HEK293T (cell line): ENCODE measurements around the gene CPB2.

Experiments used
- CTCF ChIA-PET: fragments of 350-600 bp; formaldehyde crosslinking; extraction: SDS; loops from one replicate; lab custom pipeline; 2021; ENCODE audit warnings: antibody characterized with exemption, inconsistent platforms; lab: Yijun Ruan, JAX
- POLR2A ChIA-PET: fragments of 350-600 bp; formaldehyde crosslinking; extraction: SDS; loops from one replicate; lab custom pipeline; 2020; ENCODE audit warnings: antibody characterized with exemption, inconsistent platforms; lab: Yijun Ruan, JAX
- DNase-seq: peaks from one replicate; pipeline ENCODE4 v3.0.0; 2012; ENCODE audit warnings: mixed read lengths; ENCODE audit errors: extremely low spot score
- ARNT ChIP-seq: fragments of 450-650 bp; IDR thresholded peaks from 2 replicates; pipeline ENCODE4 v1.6.1; 2017; ENCODE audit warnings: mild to moderate bottlenecking
- BHLHE40 ChIP-seq: fragments of 450-650 bp; IDR thresholded peaks from 2 replicates; pipeline ENCODE4 v1.6.1; 2016; ENCODE audit warnings: mild to moderate bottlenecking, moderate library complexity, borderline replicate concordance
- CTBP1 ChIP-seq: fragments of 450-650 bp; IDR thresholded peaks from 2 replicates; pipeline ENCODE4 v1.6.1; 2016; ENCODE audit warnings: borderline replicate concordance
- ELF4 ChIP-seq: fragments of 450-650 bp; IDR thresholded peaks from 2 replicates; pipeline ENCODE4 v1.6.1; 2017; ENCODE audit warnings: antibody characterized with exemption
- FOXA1 ChIP-seq: fragments of 450-650 bp; IDR thresholded peaks from 2 replicates; pipeline ENCODE4 v1.6.1; 2016; ENCODE audit warnings: mild to moderate bottlenecking
- FOXK2 ChIP-seq: fragments of 450-650 bp; IDR thresholded peaks from 2 replicates; pipeline ENCODE4 v1.6.1; 2016; ENCODE audit warnings: mild to moderate bottlenecking
- FOXM1 ChIP-seq: fragments of 450-650 bp; IDR thresholded peaks from 2 replicates; pipeline ENCODE4 v1.6.1; 2017; ENCODE audit warnings: mild to moderate bottlenecking, borderline replicate concordance
- HDGF ChIP-seq: fragments of 450-650 bp; IDR thresholded peaks from 2 replicates; pipeline ENCODE4 v1.6.1; 2017; ENCODE audit warnings: antibody characterized with exemption, borderline replicate concordance
- L3MBTL2 ChIP-seq: fragments of 450-650 bp; conservative IDR thresholded peaks from 2 replicates; pipeline ENCODE4 v1.6.1; 2016; ENCODE audit warnings: mild to moderate bottlenecking
- LEF1 ChIP-seq: fragments of 450-650 bp; IDR thresholded peaks from 2 replicates; pipeline ENCODE4 v1.6.1; 2017; ENCODE audit warnings: mild to moderate bottlenecking, borderline replicate concordance
- NFRKB ChIP-seq: fragments of 450-650 bp; IDR thresholded peaks from 2 replicates; pipeline ENCODE4 v1.6.1; 2016; ENCODE audit warnings: mild to moderate bottlenecking, moderate library complexity
- SP1 ChIP-seq: fragments of 450-650 bp; IDR thresholded peaks from 2 replicates; pipeline ENCODE4 v1.6.1; 2017
- SUZ12 ChIP-seq: fragments of 450-650 bp; IDR thresholded peaks from 2 replicates; pipeline ENCODE4 v1.6.1; 2016; ENCODE audit warnings: mild to moderate bottlenecking
- TARDBP ChIP-seq: fragments of 450-650 bp; IDR thresholded peaks from 2 replicates; pipeline ENCODE4 v1.6.1; 2016
- ZNF384 ChIP-seq: fragments of 450-650 bp; IDR thresholded peaks from 2 replicates; pipeline ENCODE4 v1.6.1; 2016
- TF ChIP-seq, protein P1 (sequence below): fragments of 450-650 bp; IDR thresholded peaks from 2 replicates; pipeline ENCODE4 v1.6.1; 2016

Gene CPB2

DNA sequence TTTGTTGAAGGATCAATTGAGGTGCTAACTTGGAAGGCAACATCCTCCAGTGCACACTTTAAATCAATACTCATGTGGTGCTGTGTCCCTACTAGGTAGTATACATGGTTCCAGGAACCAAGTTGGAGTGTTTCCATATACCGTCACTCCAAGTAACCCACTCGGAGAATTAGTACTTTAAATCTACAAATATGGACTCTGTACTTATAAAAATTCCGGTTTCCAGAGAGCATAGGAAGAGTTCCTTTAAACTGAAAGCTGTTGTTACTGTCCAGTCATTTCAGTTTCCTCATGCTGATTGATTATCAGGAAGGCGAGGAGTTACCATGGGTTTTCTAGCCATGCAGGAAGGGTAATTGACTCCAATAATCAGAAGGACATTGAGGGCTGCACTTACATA is 7.2 kb downstream of the CPB2 start:
- ChIA-PET POLR2A (no interaction called here), CTCF (no interaction called here)
- no peak for DNase-seq
- no peak for TF ChIP-seq FOXA1
- no peak for TF ChIP-seq TARDBP
- TF ChIP-seq ELF4 = no peak
- TF ChIP-seq L3MBTL2 = no peak
- no peak for TF ChIP-seq HDGF
- no peak for TF ChIP-seq ARNT
- TF ChIP-seq ZNF384 = no peak
- no peak for TF ChIP-seq FOXM1
- TF ChIP-seq FOXK2 = no peak
- no peak for TF ChIP-seq BHLHE40
- no peak for TF ChIP-seq LEF1
- TF ChIP-seq, protein P1, sequence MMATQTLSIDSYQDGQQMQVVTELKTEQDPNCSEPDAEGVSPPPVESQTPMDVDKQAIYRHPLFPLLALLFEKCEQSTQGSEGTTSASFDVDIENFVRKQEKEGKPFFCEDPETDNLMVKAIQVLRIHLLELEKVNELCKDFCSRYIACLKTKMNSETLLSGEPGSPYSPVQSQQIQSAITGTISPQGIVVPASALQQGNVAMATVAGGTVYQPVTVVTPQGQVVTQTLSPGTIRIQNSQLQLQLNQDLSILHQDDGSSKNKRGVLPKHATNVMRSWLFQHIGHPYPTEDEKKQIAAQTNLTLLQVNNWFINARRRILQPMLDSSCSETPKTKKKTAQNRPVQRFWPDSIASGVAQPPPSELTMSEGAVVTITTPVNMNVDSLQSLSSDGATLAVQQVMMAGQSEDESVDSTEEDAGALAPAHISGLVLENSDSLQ = no peak
- no peak for TF ChIP-seq NFRKB
- no peak for TF ChIP-seq SUZ12

DNA sequence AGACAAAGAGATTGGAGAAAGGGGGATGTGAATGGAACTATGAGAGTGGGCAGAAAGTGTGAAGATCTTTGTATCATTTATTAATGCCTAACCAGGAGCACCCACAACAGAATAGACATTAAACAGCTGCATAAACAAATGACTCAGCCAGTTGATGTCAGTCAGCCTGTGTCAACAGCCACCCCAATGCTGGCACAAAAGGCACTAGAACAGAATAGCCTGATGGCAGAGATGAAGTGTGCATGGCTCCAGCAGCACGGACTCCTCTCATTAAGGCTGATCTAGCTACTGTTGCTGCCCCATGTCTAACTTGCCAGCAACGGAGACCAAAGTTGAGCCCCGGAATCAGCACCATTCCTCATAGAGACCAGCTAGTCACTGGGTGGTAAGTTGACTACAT is 7.8 kb downstream of the CPB2 start:
- ChIA-PET POLR2A (no interaction called here), CTCF (no interaction called here)
- TF ChIP-seq L3MBTL2 = no peak
- TF ChIP-seq SP1 = no peak
- no peak for TF ChIP-seq SUZ12
- no peak for TF ChIP-seq TARDBP
- DNase-seq = no peak

DNA sequence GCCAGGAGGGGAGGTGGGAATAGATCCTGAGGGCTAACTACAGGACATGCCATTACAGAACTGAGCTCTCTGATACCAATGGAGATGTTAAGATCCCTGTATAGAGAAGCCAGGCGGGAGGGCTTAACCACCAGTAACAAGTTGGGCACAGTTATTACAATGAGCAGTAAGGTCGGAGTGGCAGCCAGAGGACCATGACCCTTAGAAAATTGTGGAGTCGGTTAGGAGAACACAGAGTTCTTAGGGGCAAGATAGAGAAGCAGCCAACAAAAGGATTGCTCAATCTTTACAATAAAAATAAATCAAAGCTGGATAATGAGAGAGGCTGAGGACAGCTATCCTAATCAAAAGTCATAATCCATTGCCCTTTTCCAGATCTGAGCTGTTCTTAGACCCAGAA is 10.4 kb downstream of the CPB2 start:
- TF ChIP-seq ARNT (no peak), ELF4 (no peak), CTBP1 (no peak), FOXM1 (no peak), LEF1 (no peak), L3MBTL2 (no peak), NFRKB (no peak), BHLHE40 (no peak), TARDBP (no peak), FOXK2 (no peak), SP1 (no peak)
- TF ChIP-seq, protein P1 = no peak
- no peak for DNase-seq
- POLR2A ChIA-PET = interaction anchor here (0.7 kb wide), 1 partner anchor 10 kb away, joined by 3 read pairs; no protein-coding TSS in a partner anchor
- CTCF ChIA-PET = no interaction called here

DNA sequence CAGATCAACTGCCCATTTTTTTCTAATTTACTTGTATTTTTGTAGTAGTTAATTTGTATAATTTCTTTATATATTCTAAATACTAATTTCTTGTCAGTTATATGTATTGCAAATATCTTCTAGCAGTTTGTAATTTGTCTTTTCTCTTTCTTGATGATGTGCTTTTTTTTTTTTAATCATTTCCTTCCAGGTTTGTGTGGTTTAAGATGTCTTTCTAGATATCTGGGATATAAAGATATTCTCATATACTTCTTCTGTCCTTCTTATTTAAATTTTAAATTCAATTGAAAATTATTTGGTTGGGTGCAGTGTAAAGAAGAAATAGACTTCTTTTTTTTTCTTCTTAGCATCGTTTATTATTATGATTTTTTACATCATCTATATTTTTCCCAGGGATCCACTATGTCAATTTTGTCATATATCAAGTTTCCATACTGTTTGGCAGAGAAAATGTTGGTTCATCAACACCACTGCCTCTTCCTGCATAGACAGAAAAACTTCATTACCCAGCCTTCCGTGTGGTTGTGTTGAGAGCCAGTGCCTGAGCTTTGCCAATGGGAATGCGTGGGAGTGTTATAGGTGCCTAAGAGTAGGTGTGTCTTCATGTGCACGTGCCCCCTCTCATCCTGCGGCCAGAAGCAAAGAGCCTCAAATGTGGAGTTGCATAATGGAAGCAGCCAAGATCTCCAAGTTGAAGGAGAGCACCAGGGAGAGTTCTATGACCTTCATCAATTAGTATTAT is 15.8 kb downstream of the CPB2 start:
- no peak for TF ChIP-seq ARNT
- TF ChIP-seq TARDBP = no peak
- no peak for TF ChIP-seq FOXK2
- TF ChIP-seq NFRKB = no peak
- TF ChIP-seq FOXA1 = no peak
- no peak for TF ChIP-seq SP1
- TF ChIP-seq FOXM1 = no peak
- TF ChIP-seq, protein P1 = no peak
- TF ChIP-seq CTBP1 = no peak
- no peak for TF ChIP-seq ELF4
- no peak for TF ChIP-seq SUZ12
- ChIA-PET CTCF (no interaction called here), POLR2A (no interaction called here)

DNA sequence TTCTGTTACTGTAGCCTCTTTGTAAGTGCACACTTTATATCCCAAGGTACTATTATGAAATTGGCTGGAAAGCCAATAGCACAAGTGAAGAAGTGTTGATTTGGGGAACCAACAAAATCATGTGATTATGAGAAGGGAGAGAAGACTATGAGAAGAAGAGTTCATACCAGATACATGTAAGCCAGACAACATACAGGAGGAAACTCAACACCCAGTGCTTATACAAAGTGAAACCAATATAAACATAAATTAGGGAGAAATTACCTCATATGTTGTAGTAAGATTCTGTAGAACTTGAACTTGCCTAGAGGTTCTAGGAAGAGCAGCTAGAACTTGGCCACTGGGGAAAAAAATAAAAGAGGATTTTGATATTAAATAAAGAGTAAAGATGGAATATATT is 17.4 kb downstream of the CPB2 start:
- TF ChIP-seq LEF1 (no peak), SUZ12 (no peak), TARDBP (no peak), FOXK2 (no peak), SP1 (no peak), ZNF384 (no peak), FOXM1 (no peak), HDGF (no peak), CTBP1 (no peak), BHLHE40 (no peak), FOXA1 (no peak), L3MBTL2 (no peak), NFRKB (no peak), ELF4 (no peak), ARNT (no peak)
- TF ChIP-seq, protein P1 = no peak
- POLR2A ChIA-PET = no interaction called here
- CTCF ChIA-PET = no interaction called here
- DNase-seq = no peak

More for the DNA sequence above, 15.8 kb downstream of the CPB2 start:
- no peak for DNase-seq

DNA sequence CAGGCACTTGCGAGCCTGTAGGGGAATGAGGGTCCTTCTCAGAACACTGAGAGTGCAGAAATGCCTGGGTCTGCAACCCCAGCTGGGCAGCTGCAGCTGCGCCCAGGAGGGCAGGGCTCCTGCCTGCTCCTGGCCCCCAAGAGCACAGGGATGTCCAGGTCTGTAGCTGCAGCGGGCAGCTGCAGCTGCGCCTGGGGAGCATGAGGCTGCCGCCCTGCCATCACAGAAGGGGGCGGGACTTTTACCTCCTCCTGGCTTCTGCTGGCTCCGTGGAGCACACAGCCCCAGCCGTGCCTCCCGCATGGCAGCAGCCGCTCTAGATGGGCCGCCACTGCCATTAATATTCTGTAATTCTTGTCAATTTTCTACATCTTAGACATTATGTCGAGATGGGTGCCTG is 17.8 kb downstream of the CPB2 start:
- CTCF ChIA-PET = no interaction called here
- POLR2A ChIA-PET = no interaction called here
- no peak for TF ChIP-seq FOXA1
- no peak for TF ChIP-seq ELF4
- no peak for TF ChIP-seq HDGF
- TF ChIP-seq BHLHE40 = no peak
- TF ChIP-seq FOXK2 = no peak
- no peak for TF ChIP-seq SP1
- no peak for TF ChIP-seq TARDBP
- DNase-seq = no peak
